VCaP (cell line): ENCODE results near the gene TRAPPC2L.
"Not testable (repeated sequence)": the region's sequence is repeated elsewhere in the genome, so short reads cannot be mapped to it uniquely, and the experiment has no call there.

Experiments used
- H3K27ac ChIP-seq: fragments of 450-650 bp; 2 replicates; pipeline ENCODE4 v1.5.1; 2017
- TF ChIP-seq, protein P1 (sequence below): fragments of 450-650 bp; conservative IDR thresholded peaks from 2 replicates; pipeline ENCODE4 v1.5.1; 2017; ENCODE audit warnings: mild to moderate bottlenecking, moderate library complexity

The TRAPPC2L gene

DNA sequence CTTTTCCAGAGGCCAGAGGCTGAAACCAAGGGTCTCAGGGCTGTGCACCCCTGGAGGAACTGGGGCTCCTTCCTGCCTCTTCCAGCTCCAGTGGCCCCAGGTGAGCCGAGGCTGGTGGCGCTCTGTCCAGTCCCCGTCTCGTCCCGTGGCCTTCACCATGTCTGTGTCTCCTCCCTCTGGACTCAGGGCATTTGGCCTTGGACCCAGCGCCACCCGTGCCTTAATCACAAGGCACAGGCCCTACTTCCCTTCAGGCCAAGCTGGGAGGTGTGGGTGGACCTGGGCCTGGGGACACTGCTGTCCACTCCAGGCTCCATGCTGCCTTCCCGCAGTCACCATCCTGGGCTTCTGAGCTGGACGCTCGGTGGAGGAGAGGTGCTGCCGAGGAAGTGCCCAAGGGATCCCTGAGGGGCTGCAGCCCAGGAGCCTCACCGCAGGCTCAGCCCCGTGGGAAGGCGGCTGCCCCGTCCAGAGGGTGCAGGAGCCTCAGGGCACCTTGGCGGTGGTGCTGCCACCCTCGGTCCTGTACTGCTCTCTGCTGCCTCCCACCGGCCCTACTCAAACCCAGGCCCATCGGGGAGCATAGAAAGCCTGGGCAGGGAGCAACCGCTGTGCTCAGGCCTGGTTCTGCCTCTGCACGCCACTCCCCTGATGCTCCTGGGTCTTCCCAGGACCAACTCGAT, 35.6 kb upstream of the TRAPPC2L start:
- H3K27ac ChIP-seq: no peak overlapping the region
- TF ChIP-seq, protein P1, sequence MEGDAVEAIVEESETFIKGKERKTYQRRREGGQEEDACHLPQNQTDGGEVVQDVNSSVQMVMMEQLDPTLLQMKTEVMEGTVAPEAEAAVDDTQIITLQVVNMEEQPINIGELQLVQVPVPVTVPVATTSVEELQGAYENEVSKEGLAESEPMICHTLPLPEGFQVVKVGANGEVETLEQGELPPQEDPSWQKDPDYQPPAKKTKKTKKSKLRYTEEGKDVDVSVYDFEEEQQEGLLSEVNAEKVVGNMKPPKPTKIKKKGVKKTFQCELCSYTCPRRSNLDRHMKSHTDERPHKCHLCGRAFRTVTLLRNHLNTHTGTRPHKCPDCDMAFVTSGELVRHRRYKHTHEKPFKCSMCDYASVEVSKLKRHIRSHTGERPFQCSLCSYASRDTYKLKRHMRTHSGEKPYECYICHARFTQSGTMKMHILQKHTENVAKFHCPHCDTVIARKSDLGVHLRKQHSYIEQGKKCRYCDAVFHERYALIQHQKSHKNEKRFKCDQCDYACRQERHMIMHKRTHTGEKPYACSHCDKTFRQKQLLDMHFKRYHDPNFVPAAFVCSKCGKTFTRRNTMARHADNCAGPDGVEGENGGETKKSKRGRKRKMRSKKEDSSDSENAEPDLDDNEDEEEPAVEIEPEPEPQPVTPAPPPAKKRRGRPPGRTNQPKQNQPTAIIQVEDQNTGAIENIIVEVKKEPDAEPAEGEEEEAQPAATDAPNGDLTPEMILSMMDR: no peak

DNA sequence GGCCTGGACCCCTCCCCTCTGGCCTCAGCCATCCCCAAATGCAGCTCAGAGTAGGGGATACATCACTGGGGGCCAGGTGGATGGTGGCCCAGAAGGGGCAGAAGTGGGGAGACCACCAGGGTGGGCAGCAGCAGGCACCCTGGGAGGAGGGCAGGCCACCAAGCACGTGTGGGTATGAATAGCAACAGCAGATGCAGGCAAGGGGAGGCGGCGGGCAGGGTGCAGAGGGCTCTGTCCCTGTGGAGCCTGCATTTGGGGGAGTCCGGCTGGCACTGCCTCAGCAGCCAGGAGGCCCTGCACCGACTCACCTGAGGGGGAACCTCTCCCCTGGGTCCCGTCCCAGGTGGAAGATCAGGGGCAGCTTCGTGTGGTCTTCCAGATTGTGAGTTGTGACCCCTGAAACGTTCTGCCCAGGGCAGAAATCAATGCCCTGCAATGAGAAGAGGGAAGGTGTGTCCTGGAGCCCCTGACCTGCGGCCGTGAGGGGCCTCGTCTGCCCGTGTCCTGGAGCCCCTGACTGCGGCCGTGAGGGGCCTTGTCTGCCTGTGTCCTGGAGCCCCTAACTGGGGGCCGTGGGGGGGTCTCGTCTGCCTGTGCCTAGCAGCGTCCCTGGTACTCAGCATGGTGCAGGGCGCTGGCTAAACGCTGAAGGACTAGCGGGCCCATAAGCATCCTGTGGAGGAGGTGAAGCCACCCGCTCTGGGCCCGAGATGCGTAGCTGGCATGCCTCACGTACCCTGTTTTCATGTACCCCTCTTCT, 34.5 kb upstream of the TRAPPC2L start:
- TF ChIP-seq, protein P1: no peak
- H3K27ac ChIP-seq: no peak overlapping the region

DNA sequence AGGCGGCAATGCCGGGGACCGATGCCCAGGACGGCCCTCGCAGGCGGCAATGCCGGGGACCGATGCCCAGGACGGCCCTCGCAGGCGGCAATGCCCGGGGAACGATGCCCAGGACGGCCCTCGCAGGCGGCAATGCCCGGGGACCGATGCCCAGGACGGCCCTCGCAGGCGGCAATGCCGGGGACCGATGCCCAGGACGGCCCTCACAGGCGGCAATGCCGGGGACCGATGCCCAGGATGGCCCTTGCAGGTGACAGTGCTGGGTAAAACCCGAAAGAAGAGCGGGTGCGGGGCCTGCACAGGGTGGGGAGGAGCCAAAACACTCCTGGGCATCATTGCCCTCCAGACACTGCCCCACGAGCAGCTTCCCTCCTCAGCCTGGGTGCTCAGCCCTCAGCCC, 33.3 kb upstream of the TRAPPC2L start:
- not testable (repeated sequence) for H3K27ac ChIP-seq

DNA sequence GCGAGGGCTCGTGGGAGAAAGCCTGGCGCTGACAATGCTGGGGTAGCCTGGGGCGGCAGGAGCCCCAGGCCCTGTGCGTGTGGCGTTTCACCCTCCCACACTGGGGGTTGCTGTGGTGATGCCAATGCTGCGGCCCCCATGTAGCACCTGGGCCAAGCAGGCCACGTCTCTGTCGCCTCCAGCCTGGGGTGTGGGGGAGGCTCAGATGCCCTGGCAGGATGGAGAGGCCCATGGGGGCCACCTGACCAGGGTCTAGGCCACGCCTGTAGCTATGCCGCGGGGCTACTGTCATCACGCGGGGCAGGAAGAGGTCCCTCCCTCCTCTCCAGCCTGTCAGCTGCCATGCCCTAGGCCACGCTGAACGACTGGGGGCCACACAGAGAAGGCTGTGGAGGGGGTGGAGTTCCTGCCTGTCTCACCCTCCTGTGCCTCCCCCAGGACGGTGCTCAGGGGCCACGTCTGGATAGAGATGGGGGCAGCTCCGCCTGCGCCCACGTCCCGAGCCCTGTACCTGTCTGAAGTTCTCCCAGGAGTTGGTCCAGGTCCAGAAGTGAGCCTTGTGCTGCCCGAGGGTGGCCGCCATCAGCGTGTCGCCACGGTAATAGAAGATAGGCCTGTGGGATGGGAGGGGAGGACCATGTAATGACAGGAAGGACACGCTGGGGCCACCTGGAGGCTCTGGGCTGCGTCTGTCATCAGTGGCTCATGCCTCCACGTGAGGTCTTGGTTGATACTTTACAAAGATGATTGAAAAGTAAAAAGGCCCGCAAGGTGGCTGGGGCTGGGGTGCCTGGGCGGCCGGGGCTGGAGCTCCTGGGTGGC, 32.5 kb upstream of the TRAPPC2L start:
- no peak overlapping the region for H3K27ac ChIP-seq
- TF ChIP-seq, protein P1: no peak

DNA sequence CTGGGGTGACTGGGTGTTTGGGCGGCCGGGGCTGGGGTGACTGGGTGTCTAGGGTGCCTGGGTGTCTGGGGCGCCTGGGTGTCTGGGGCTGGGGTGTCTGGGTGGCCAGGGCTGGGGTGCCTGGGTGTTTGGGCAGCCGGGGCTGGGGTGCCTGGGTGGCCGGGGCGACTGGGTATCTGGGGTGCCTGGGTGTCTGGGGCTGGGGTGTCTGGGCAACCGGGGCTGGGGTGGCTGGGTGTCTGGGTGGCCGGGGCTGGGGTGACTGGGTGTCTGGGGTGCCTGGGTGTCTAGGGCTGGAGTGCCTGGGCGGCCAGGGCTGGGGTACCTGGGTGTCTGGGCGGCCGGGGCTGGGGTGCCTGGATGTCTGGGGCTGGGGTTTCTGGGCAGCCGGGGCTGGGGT, 31.8 kb upstream of the TRAPPC2L start:
- no peak overlapping the region for H3K27ac ChIP-seq
- TF ChIP-seq, protein P1: no peak

DNA sequence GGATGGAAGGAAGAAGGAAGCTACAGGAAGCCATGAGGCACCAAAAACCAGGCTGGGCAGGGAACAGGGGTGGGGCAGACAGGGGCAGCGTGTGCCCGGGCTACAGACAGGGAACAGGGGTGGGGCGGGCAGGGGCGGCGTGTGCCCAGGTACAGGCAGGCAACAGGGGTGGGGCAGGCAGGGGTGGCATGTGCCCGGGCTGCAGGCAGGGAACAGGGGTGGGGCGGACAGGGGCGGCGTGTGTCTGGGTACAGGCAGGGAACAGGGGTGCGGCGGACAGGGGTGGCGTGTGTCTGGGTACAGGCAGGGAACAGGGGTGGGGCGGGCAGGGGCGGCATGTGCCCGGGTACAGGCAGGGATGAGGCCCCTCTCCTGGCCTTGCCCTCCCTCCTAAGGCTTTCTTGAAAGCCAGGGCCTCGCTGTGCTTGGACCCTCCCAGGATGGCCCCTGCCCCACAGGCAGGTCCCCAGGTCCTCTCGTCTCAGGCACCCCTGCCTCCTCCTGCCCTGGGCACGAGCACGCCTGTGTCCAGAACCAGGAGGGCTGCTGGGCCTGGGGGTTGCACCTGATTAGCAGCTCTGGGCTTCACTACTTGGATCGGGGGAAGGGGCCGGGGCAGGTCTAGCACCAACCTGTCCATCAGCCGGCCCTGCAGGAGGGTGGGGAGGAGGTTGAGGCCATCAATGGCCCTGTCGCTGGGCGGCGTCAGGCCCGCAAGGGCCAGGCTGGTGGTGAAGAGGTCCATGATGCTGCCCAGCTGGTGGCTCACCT, 30.7 kb upstream of the TRAPPC2L start:
- TF ChIP-seq, protein P1: no peak
- H3K27ac ChIP-seq: no peak overlapping the region

DNA sequence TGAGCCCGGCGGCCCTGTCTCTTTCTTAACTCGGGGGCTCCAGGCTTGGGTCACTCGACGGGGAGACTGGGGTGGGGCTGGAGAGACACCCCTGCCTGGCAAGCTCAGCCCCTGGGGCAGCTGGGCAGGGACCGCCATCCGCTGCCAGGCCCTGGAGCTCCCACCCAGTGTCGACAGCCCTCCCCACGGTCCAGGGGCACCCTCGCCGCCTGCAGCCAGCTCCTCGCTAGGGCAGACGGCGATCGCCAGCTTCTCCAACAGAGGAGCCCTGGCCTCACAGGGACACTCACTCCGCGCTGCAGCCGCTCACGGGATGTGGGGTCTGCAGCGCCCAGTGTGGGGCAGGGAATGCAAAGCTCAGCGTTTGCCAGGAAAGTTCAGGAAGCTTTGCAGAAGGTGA, 29.2 kb upstream of the TRAPPC2L start:
- no peak overlapping the region for H3K27ac ChIP-seq
- TF ChIP-seq, protein P1: no peak
